AG04450 (cell line): ENCODE data around the gene RPS25. TPM values are rescaled to one million over a fixed set of nuclear protein-coding genes. Genes with fewer than 3 reads are reported as not detected.
A peak's percentile ranks its signal among the peaks of the same experiment; 100 is the strongest.

Source experiments
- CTCF ChIA-PET: fragments of 300-600, 350-600 bp; formaldehyde crosslinking; extraction: SDS; loops from one replicate; lab custom pipeline; 2022; ENCODE audit warnings: antibody characterized with exemption, inconsistent platforms; lab: Charles Lee
- POLR2A ChIA-PET: fragments of 350-600 bp; formaldehyde crosslinking; extraction: SDS; loops from one replicate; lab custom pipeline; 2021; ENCODE audit warnings: antibody characterized with exemption, inconsistent platforms; lab: Yijun Ruan, JAX
- DNase-seq: peaks from one replicate; pipeline ENCODE4 v3.0.0-alpha.2; 2011; ENCODE audit warnings: low read depth, low spot score
- H3K27ac ChIP-seq: one replicate; pipeline ENCODE4 v1.5.1; 2012; ENCODE audit warnings: low read depth, low read length, control low read depth
- H3K27me3 ChIP-seq: one replicate; pipeline ENCODE4 v1.6.0; 2012; ENCODE audit warnings: low read length; ENCODE audit not compliant: control insufficient read depth, insufficient read depth
- H3K4me3 ChIP-seq: 2 replicates; pipeline ENCODE4 v1.5.1; 2011; ENCODE audit warnings: mild to moderate bottlenecking, low read depth, low read length, control low read depth
- H3K9me3 ChIP-seq: 2 replicates; pipeline ENCODE4 v1.5.1; 2012; ENCODE audit warnings: low read length; ENCODE audit not compliant: control insufficient read depth, insufficient read depth
- CTCF ChIP-seq: IDR thresholded peaks from 2 replicates; pipeline ENCODE4 v1.5.1; 2011; ENCODE audit warnings: low read depth, low read length, control low read depth, inconsistent platforms
- polyA plus RNA-seq: library from polyadenylated mRNA; depleted of rRNA; stranded (reverse); fragments of >200 nt; gene quantifications from 2 replicates; pipeline ENCODE4 v1.2.3, GENCODE V29; 2011

Gene RPS25
- polyA plus RNA-seq, 1 experiment: 1,059 TPM

DNA sequence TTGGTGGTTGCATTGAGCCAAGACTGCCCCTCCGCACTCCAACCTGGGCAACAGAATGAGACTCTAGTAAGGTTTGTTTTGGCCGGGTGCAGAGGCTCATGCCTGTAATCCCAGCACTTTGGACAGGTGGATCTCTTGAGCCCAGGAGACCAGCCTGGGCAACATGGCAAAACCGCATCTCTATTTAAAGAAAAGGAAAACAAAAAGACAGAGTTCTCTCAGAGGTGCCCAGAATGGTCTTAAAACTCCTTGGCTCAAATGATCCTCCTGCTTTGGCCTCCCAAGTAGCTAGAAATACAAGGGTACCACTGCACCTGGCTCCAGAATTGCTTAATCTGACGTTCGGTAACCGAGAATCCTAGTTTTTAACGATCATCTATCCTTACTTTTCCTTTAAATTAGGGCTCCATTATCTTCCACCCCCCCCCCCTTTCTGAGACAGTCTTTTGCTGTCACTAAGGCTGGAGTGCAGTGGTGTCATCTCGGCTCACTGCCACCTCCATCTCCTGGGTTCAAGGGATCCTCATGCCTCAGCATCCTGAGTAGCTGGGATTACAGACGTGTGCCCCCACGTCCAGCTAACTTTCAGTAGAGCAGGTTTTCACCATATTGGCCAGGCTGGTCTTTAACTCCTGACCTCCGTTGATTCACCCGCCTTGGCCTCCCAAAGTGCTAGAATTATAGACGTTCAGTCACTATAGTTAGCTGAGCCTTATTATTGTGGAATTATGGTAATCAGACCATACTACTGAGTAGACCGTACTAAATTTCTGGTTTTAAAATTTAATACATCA, 1.7 kb downstream of the RPS25 start:
- H3K27me3 ChIP-seq: no peaks in the 10 kb centered on the region
- H3K9me3 ChIP-seq: no peaks in the 10 kb centered on the region
- H3K4me3 ChIP-seq: peak overlapping the region; percentile 99; the same call in 1 of the 2 replicates
- H3K27ac ChIP-seq: peak overlapping the region; percentile 21
- TF ChIP-seq CTCF: no peak
- no peak for DNase-seq
- ChIA-PET POLR2A (interaction anchor here (1.2 kb wide), 1 partner anchor 322 kb away, joined by 4 read pairs; no protein-coding TSS in a partner anchor), CTCF (interaction anchor here (0.6 to 1.8 kb wide), 4 partner anchors 15 to 327 kb away, joined by 3 to 7 read pairs (median 4); no protein-coding TSS in a partner anchor)

GRCh38 chr11:119015054-119015611, 3.0 kb downstream of the RPS25 start:
- TF ChIP-seq CTCF: no peak; the same call in 1 of the 2 replicates
- POLR2A ChIA-PET: interaction anchor here (0.6 to 1.2 kb wide), 3 partner anchors 70 to 323 kb away, joined by 4 to 11 read pairs (median 5); no protein-coding TSS in a partner anchor
- Histone ChIP-seq H3K27me3 (no peaks in the 10 kb centered on the region), H3K27ac (no peak overlapping the region), H3K4me3 (no peak overlapping the region), H3K9me3 (no peaks in the 10 kb centered on the region)
- no peak for DNase-seq
- CTCF ChIA-PET: interaction anchor here (1.0 to 1.8 kb wide), 3 partner anchors 16 to 325 kb away, joined by 3 to 7 read pairs (median 4); no protein-coding TSS in a partner anchor

DNA sequence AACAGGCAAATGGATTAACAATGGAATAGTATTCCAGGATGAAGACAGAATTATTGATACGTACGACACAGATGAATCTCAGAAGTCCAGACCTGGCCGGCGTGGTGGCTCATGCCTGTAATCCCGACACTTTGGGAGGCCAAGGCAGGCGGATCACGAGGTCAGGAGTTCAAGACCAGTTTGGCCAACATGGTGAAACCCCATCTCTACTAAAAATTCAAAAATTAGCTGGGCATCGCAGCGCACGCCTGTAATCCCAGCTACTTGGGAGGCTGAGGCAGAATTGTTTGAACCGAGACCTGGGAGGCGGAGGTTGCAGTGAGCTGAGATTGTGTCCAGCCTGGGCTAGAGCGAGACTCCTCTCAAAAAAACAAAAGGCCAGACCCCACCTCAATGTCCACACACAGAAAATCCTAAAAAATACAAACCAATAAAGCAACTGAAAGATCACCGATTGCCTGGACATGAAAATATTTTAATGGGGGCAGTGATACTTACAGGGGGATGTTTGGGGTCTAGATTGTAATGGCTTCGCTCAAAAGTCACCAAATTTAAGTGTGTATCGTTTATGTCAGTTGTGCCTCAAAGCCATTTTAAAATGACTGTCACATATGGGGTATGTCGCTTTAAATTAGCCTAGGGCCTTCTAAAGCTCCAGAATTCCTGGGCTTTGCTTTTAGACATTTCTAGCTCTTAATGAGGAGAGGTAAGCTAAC, 3.8 kb downstream of the RPS25 start:
- Histone ChIP-seq H3K27me3 (no peaks in the 10 kb centered on the region), H3K4me3 (no peak overlapping the region), H3K9me3 (no peaks in the 10 kb centered on the region), H3K27ac (no peak overlapping the region)
- no peak for DNase-seq
- ChIA-PET POLR2A (interaction anchor here (0.7 kb wide), 1 partner anchor 35 kb away, joined by 4 read pairs; no protein-coding TSS in a partner anchor), CTCF (interaction anchor here (1.8 kb wide), 1 partner anchor 325 kb away, joined by 7 read pairs; no protein-coding TSS in a partner anchor)
- no peak for TF ChIP-seq CTCF

- no peak for TF ChIP-seq CTCF
- peak overlapping the region; percentile 21 for H3K27ac ChIP-seq
- H3K4me3 ChIP-seq: no peak overlapping the region
- no peaks in the 10 kb centered on the region for H3K9me3 ChIP-seq
- DNase-seq: no peak
- no peaks in the 10 kb centered on the region for H3K27me3 ChIP-seq
- ChIA-PET CTCF (no interaction called here), POLR2A (interaction anchor here (0.6 to 0.7 kb wide), 2 partner anchors 34 to 101 kb away, joined by 3 to 4 read pairs; no protein-coding TSS in a partner anchor)
Measured at GRCh38 chr11:119012629-119013170, 5.4 kb downstream of the RPS25 start.
